H9 (cell line): Measurements from ENCODE around the gene PFKFB2. TPM values are rescaled to one million over a fixed set of nuclear protein-coding genes. Genes with fewer than 3 reads are reported as not detected.
A peak's percentile ranks its signal among the peaks of the same experiment; 100 is the strongest.

Source experiments
- DNase-seq: peaks from one replicate; pipeline ENCODE4 v3.0.0-alpha.2; 2017
- H2AFZ ChIP-seq: one replicate; pipeline ENCODE4 v1.6.1; 2013; ENCODE audit warnings: mild to moderate bottlenecking, low read length, control low read depth, moderate library complexity
- H2AK5ac ChIP-seq: 2 replicates; pipeline ENCODE4 v1.6.1; 2013; ENCODE audit warnings: low read length, control low read depth, mixed read lengths; ENCODE audit not compliant: insufficient read length
- H2BK120ac ChIP-seq: one replicate; pipeline ENCODE4 v1.6.1; 2013; ENCODE audit warnings: low read depth, mild to moderate bottlenecking, low read length, control low read depth, inconsistent platforms; ENCODE audit not compliant: poor library complexity, severe bottlenecking
- H2BK12ac ChIP-seq: 2 replicates; pipeline ENCODE4 v1.6.1; 2013; ENCODE audit warnings: low read length, control low read depth, mixed read lengths, low read depth; ENCODE audit not compliant: insufficient read length
- H2BK15ac ChIP-seq: 2 replicates; pipeline ENCODE4 v1.6.1; 2013; ENCODE audit warnings: low read depth, low read length, control low read depth
- H2BK20ac ChIP-seq: one replicate; pipeline ENCODE4 v1.6.1; 2013; ENCODE audit warnings: low read depth, mild to moderate bottlenecking, low read length, control low read depth, inconsistent platforms; ENCODE audit not compliant: poor library complexity, severe bottlenecking
- H2BK5ac ChIP-seq: 2 replicates; pipeline ENCODE4 v1.6.1; 2013; ENCODE audit warnings: low read length, control low read depth, mixed read lengths; ENCODE audit not compliant: insufficient read length
- H3K14ac ChIP-seq: 2 replicates; pipeline ENCODE4 v1.6.1; 2013; ENCODE audit warnings: low read length, control low read depth; ENCODE audit not compliant: insufficient read depth
- H3K18ac ChIP-seq: 2 replicates; pipeline ENCODE4 v1.6.1; 2013; ENCODE audit warnings: low read depth, mild to moderate bottlenecking, mixed read lengths, low read length, control low read depth; ENCODE audit not compliant: insufficient read length
- H3K23ac ChIP-seq: 2 replicates; pipeline ENCODE4 v1.6.1; 2013; ENCODE audit warnings: low read length, control low read depth, mixed read lengths, low read depth; ENCODE audit not compliant: insufficient read length
- H3K23me2 ChIP-seq: 2 replicates; pipeline ENCODE4 v1.6.1; 2013; ENCODE audit warnings: low read depth, mild to moderate bottlenecking, mixed read lengths, low read length, control low read depth; ENCODE audit not compliant: insufficient read length, poor library complexity, severe bottlenecking
- H3K27ac ChIP-seq: 2 replicates; pipeline ENCODE4 v1.5.1; 2013; ENCODE audit warnings: low read length, control low read depth, mixed read lengths, low read depth; ENCODE audit not compliant: insufficient read length
- H3K27me3 ChIP-seq: 2 replicates; pipeline ENCODE4 v1.6.1; 2013; ENCODE audit warnings: low read length, control low read depth, inconsistent platforms; ENCODE audit not compliant: insufficient read depth
- H3K4ac ChIP-seq: 2 replicates; pipeline ENCODE4 v1.6.1; 2013; ENCODE audit warnings: low read depth, mild to moderate bottlenecking, control low read depth, inconsistent platforms, low read length, moderate library complexity
- H3K4me1 ChIP-seq: 2 replicates; pipeline ENCODE4 v1.6.1; 2013; ENCODE audit warnings: low read length, control low read depth, inconsistent platforms; ENCODE audit not compliant: insufficient read depth
- H3K4me2 ChIP-seq: 2 replicates; pipeline ENCODE4 v1.6.1; 2013; ENCODE audit warnings: low read length, control low read depth, mixed read lengths; ENCODE audit not compliant: insufficient read length, insufficient read depth
- H3K56ac ChIP-seq: 2 replicates; pipeline ENCODE4 v1.6.1; 2013; ENCODE audit warnings: low read depth, mild to moderate bottlenecking, mixed read lengths, low read length, control low read depth; ENCODE audit not compliant: insufficient read length
- H3K79me1 ChIP-seq: 2 replicates; pipeline ENCODE4 v1.6.1; 2013; ENCODE audit warnings: low read depth, mild to moderate bottlenecking, moderate library complexity, low read length, control low read depth, inconsistent platforms; ENCODE audit not compliant: insufficient read depth, poor library complexity, severe bottlenecking
- H3K79me2 ChIP-seq: 2 replicates; pipeline ENCODE4 v1.6.1; 2013; ENCODE audit warnings: low read length, control low read depth, inconsistent platforms; ENCODE audit not compliant: insufficient read depth
- H3K9ac ChIP-seq: 2 replicates; pipeline ENCODE4 v1.6.1; 2013; ENCODE audit warnings: low read length, control low read depth, mixed read lengths; ENCODE audit not compliant: insufficient read length; ENCODE audit errors: extremely low read depth
- H3K9me3 ChIP-seq: one replicate; pipeline ENCODE4 v1.6.1; 2013; ENCODE audit warnings: low read depth, low read length, inconsistent platforms; ENCODE audit not compliant: control insufficient read depth
- H3T11ph ChIP-seq: one replicate; pipeline ENCODE4 v1.6.1; 2013; ENCODE audit warnings: mild to moderate bottlenecking, low read length, control low read depth, inconsistent platforms
- H4K20me1 ChIP-seq: one replicate; pipeline ENCODE4 v1.6.1; 2013; ENCODE audit not compliant: control insufficient read depth, insufficient read length, insufficient read depth
- H4K5ac ChIP-seq: 2 replicates; pipeline ENCODE4 v1.6.1; 2013; ENCODE audit warnings: low read depth, mild to moderate bottlenecking, mixed read lengths, low read length, control low read depth; ENCODE audit not compliant: insufficient read length
- H4K8ac ChIP-seq: replicated peaks from 2 replicates; pipeline ENCODE4 v1.6.1; 2013; ENCODE audit warnings: low read length, control low read depth, mixed read lengths, low read depth; ENCODE audit not compliant: insufficient read length
- H4K91ac ChIP-seq: 2 replicates; pipeline ENCODE4 v1.6.1; 2013; ENCODE audit warnings: low read depth, mild to moderate bottlenecking, moderate library complexity, mixed read lengths, low read length, control low read depth; ENCODE audit not compliant: insufficient read length
- H3K27ac Mint-ChIP-seq, 3 experiments: 2 replicates in 2 of 3; 3 replicates in 1 of 3; pipeline ENCODE4 v1.8.0; 2020 to 2021; ENCODE audit warnings: mixed read lengths in 3 of 3, mild to moderate bottlenecking in 1 of 3, moderate library complexity in 1 of 3
- H3K27me3 Mint-ChIP-seq: 2 replicates; pipeline ENCODE4 v1.8.0; 2021; ENCODE audit warnings: low read depth, mild to moderate bottlenecking, moderate library complexity, mixed read lengths
- H3K36me3 Mint-ChIP-seq, 3 experiments: 2 replicates in 2 of 3; 3 replicates in 1 of 3; pipeline ENCODE4 v1.8.0; 2020 to 2021; ENCODE audit warnings: low read depth in 3 of 3, mixed read lengths in 3 of 3; ENCODE audit not compliant: insufficient read depth in 1 of 3
- H3K4me1 Mint-ChIP-seq, 2 experiments: 2 replicates each; pipeline ENCODE4 v1.8.0; 2020; ENCODE audit warnings: mixed read lengths in 2 of 2
- H3K4me3 Mint-ChIP-seq, 2 experiments: 2 replicates in 1 of 2; 3 replicates in 1 of 2; pipeline ENCODE4 v1.8.0; 2020 to 2021; ENCODE audit warnings: mild to moderate bottlenecking in 2 of 2, mixed read lengths in 2 of 2, moderate library complexity in 1 of 2
- H3K9me3 Mint-ChIP-seq, 2 experiments: 2 replicates in 1 of 2; 3 replicates in 1 of 2; pipeline ENCODE4 v1.8.0; 2020; ENCODE audit warnings: mild to moderate bottlenecking in 2 of 2, mixed read lengths in 2 of 2, moderate library complexity in 1 of 2
- WGBS: extraction: QIAGEN DNeasy Blood & Tissue Kit; methylation state at CpG from one replicate; pipeline ENCODE4 v1.1.7; 2013; ENCODE audit warnings: missing lambda C conversion rate, low lambda C conversion rate, mixed read lengths; ENCODE audit not compliant: insufficient read length; ENCODE audit errors: extremely low coverage; 5-methylcytosine and 5-hydroxymethylcytosine counted together
- total RNA-seq: library from RNA; stranded (reverse); gene quantifications from 2 replicates; pipeline ENCODE4 v1.2.1, GENCODE V29; 2021
- TF ChIP-seq, protein P1 (sequence below): fragments of 200-600 bp; sonication (generic); conservative IDR thresholded peaks from 3 replicates; pipeline ENCODE4 v1.8.0; 2021; ENCODE audit warnings: antibody characterized with exemption, mild to moderate bottlenecking

PFKFB2 gene
- total RNA-seq, 1 experiment from 2014 or later, result 14.6 TPM

DNA sequence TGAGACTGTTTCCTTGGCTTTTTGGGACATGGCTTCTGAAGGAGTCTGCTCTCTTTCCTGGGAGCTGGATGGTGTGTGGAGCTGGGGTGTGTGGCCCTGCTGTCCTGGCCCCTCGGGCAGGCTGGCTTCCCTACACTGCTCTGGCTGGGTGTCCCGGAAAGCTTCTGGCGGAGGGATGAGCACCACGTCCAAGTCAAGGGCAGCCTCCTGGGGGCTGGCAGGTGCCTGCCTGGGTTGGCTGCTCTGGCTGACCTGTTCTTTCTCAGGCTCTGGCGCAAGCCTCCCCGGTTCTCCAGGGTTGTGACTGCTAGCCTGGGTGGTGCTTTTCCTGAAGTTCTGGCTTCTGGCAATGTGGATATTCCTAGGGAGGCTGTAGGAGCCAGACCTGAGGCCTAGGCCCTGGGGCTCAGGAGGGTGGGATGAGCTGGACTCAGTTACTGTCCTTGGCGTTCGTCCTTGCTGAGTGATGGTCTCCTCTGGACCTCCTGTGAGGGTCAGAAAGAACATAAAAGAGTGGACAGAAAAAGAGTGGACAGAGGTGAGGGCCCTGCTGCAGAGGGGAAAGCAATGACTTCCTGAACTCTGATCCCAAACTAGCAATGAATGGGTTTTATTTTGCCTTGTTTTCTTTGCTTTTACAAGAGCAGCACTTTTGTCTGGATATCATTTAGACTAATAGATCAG lies 29.9 kb upstream of the PFKFB2 start:
- Histone ChIP-seq H2BK15ac (no peak overlapping the region), H2BK20ac (no peak overlapping the region), H3K56ac (no peak overlapping the region), H2BK12ac (no peak overlapping the region), H3K4ac (no peak overlapping the region), H2BK120ac (no peak overlapping the region), H2AK5ac (no peak overlapping the region), H2BK5ac (no peak overlapping the region), H3K9ac (no peak overlapping the region), H3K18ac (no peak overlapping the region), H3K4me2 (no peak overlapping the region), H3K23ac (no peak overlapping the region), H3K79me1 (no peaks in the 10 kb centered on the region), H3K4me1 (peaks cover 5% of the 10 kb centered on the region; the same call in 1 of the 2 replicates), H3K9me3 (no peaks in the 10 kb centered on the region), H3K79me2 (no peaks in the 10 kb centered on the region), H4K8ac (no peak overlapping the region), H4K20me1 (no peaks in the 10 kb centered on the region), H3K14ac (no peak overlapping the region), H2AFZ (no peak overlapping the region), H3T11ph (no peak overlapping the region), H3K27ac (no peak overlapping the region), H4K5ac (no peak overlapping the region), H3K27me3 (no peaks in the 10 kb centered on the region), H4K91ac (no peak overlapping the region), H3K23me2 (no peaks in the 10 kb centered on the region)
- Mint-ChIP-seq H3K36me3 (peaks cover 0 to 2% (median 0%) of the 10 kb centered on the region in 3 experiments; a peak in 1 of 7 replicates), H3K27me3 (peaks cover 9% of the 10 kb centered on the region), H3K27ac (peak overlapping the region in 1 of 3 experiments; percentile 77; a peak in 1 of 7 replicates), H3K4me1 (peaks cover 14 to 21% of the 10 kb centered on the region in 2 experiments), H3K4me3 (no peak overlapping the region), H3K9me3 (no peaks in the 10 kb centered on the region)
- WGBS, result no CpG with 5 or more reads among the region's 8 CpGs
- TF ChIP-seq, protein P1, sequence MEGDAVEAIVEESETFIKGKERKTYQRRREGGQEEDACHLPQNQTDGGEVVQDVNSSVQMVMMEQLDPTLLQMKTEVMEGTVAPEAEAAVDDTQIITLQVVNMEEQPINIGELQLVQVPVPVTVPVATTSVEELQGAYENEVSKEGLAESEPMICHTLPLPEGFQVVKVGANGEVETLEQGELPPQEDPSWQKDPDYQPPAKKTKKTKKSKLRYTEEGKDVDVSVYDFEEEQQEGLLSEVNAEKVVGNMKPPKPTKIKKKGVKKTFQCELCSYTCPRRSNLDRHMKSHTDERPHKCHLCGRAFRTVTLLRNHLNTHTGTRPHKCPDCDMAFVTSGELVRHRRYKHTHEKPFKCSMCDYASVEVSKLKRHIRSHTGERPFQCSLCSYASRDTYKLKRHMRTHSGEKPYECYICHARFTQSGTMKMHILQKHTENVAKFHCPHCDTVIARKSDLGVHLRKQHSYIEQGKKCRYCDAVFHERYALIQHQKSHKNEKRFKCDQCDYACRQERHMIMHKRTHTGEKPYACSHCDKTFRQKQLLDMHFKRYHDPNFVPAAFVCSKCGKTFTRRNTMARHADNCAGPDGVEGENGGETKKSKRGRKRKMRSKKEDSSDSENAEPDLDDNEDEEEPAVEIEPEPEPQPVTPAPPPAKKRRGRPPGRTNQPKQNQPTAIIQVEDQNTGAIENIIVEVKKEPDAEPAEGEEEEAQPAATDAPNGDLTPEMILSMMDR, result no peak
- no peak for DNase-seq
